BJ (cell line): ENCODE measurements around the gene EPB41L5. TPM values are rescaled to one million over a fixed set of nuclear protein-coding genes. Genes with fewer than 3 reads are reported as not detected.
"Not testable (repeated sequence)": the region's sequence is repeated elsewhere in the genome, so short reads cannot be mapped to it uniquely, and the experiment has no call there.

ENCODE experiments used
- CTCF ChIA-PET: fragments of 350-600 bp; formaldehyde crosslinking; extraction: SDS; loops from one replicate; lab custom pipeline; 2021; ENCODE audit warnings: antibody characterized with exemption, inconsistent platforms; lab: Yijun Ruan, JAX
- POLR2A ChIA-PET: fragments of 300-600 bp; sonication (Branson Sonifier 250); formaldehyde crosslinking; extraction: SDS; loops from one replicate; lab custom pipeline; 2021; ENCODE audit warnings: antibody characterized with exemption; lab: Charles Lee
- DNase-seq: peaks from one replicate; pipeline ENCODE4 v3.0.0-alpha.2; 2011; ENCODE audit warnings: low read depth
- H3K27me3 ChIP-seq: 2 replicates; pipeline ENCODE4 v1.6.0; 2011; ENCODE audit warnings: low read length; ENCODE audit not compliant: control insufficient read depth, insufficient read depth
- H3K36me3 ChIP-seq: 2 replicates; pipeline ENCODE4 v1.5.1; 2011; ENCODE audit warnings: low read length; ENCODE audit not compliant: control insufficient read depth, insufficient read depth
- H3K4me3 ChIP-seq: 2 replicates; pipeline ENCODE4 v1.5.1; 2011; ENCODE audit warnings: low read depth, mild to moderate bottlenecking, control low read depth, low read length
- CTCF ChIP-seq: IDR thresholded peaks from 2 replicates; pipeline ENCODE4 v1.5.1; 2011; ENCODE audit warnings: low read depth, mild to moderate bottlenecking, control low read depth, inconsistent platforms, low read length, moderate library complexity; ENCODE audit not compliant: insufficient read depth
- polyA plus RNA-seq: library from polyadenylated mRNA; depleted of rRNA; stranded (reverse); fragments of >200 nt; gene quantifications from 2 replicates; pipeline ENCODE4 v1.2.3, GENCODE V29; 2011

Gene EPB41L5
- polyA plus RNA-seq, 1 experiment: 4.4 TPM

DNA sequence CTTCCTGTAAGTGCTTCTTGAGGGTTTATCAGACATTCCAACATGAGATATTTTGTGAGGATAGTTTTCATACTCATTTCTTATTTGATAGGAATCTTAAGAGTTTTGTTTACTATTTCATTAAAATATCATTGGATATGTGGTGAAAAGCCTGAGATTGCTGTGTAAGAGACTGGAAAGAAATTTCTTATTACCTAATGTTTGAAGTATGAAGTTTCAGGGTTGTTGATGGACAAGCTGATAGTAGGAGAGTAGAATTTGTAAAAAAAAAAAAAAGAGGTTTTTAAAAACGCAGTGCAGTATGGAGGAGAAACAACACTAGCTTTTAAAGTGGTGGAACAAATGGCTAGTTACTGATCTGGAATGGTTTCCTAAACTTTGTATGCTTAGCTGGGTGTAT is 7.7 kb downstream of the EPB41L5 start:
- TF ChIP-seq CTCF: no peak
- no peak for DNase-seq
- H3K27me3 ChIP-seq: no peaks in the 10 kb centered on the region
- CTCF ChIA-PET: interaction anchor here (0.6 to 1.8 kb wide), 3 partner anchors 9 to 294 kb away, joined by 3 to 4 read pairs (median 3); no protein-coding TSS in a partner anchor
- H3K36me3 ChIP-seq: no peaks in the 10 kb centered on the region
- POLR2A ChIA-PET: no interaction called here
- H3K4me3 ChIP-seq: no peak overlapping the region

DNA sequence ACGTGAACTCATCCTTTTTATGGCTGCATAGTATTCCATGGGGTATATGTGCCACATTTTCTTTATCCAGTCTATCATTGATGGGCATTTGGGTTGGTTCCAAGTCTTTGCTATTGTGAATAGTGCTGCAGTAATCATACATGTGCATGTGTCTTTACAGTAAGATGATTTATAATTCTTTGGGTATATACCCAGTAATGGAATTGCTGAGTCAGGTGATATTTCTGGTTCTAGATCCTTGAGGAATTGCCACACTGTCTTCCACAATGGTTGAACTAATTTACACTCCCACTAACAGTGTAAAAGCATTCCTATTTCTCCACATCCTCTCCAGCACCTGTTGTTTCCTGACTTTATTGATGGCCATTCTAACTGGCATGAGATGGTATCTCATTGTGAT is 9.6 kb downstream of the EPB41L5 start:
- H3K4me3 ChIP-seq, DNase-seq, H3K27me3 ChIP-seq, POLR2A ChIA-PET, H3K36me3 ChIP-seq: not testable (repeated sequence)
- CTCF ChIA-PET: interaction anchor here (1.4 kb wide), 1 partner anchor 11 kb away, joined by 4 read pairs; no protein-coding TSS in a partner anchor

DNA sequence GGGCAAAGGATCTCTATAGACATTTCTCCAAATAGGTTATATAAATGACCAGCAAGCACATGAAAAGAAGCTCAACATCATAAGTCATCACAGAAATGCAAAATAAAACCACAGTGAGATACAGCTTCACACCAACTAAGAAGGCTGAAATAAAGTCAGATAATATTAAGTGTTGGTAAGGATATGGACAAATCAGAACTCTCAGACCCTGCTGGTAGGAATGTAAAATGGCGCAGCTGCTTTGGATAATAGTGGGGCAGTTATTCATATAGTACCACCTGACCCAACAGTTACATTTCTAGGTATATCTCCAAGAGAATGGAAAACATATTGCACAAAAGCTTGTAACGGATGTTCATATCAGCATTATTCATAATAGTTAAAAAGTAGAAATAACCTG is 14.0 kb downstream of the EPB41L5 start:
- Histone ChIP-seq H3K4me3 (no peak overlapping the region), H3K36me3 (no peaks in the 10 kb centered on the region), H3K27me3 (no peaks in the 10 kb centered on the region)
- POLR2A ChIA-PET: no interaction called here
- DNase-seq: no peak
- CTCF ChIA-PET: no interaction called here
- peak; percentile 39 for TF ChIP-seq CTCF

DNA sequence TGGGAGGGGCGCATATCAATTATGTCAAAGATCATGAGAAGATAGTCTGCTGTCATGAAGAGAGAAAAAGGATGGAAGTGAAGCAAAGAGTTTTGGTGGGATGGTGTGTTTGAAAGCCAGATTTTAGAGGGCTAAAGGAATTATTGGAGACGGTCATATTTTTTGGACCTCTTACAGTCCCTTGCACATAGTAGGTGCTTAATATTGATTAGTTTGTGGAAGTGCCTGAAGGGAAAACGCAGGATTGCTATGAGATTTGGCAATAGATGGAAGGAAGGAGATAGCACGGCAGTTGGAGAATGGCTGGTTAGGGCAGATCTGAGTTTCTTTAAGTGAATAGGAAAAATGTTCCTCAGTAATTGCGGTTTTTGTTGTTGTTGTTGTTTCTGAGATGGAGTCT is 15.9 kb downstream of the EPB41L5 start:
- Histone ChIP-seq H3K4me3 (no peak overlapping the region), H3K27me3 (no peaks in the 10 kb centered on the region), H3K36me3 (no peaks in the 10 kb centered on the region)
- ChIA-PET CTCF (no interaction called here), POLR2A (no interaction called here)
- TF ChIP-seq CTCF: no peak
- DNase-seq: no peak

DNA sequence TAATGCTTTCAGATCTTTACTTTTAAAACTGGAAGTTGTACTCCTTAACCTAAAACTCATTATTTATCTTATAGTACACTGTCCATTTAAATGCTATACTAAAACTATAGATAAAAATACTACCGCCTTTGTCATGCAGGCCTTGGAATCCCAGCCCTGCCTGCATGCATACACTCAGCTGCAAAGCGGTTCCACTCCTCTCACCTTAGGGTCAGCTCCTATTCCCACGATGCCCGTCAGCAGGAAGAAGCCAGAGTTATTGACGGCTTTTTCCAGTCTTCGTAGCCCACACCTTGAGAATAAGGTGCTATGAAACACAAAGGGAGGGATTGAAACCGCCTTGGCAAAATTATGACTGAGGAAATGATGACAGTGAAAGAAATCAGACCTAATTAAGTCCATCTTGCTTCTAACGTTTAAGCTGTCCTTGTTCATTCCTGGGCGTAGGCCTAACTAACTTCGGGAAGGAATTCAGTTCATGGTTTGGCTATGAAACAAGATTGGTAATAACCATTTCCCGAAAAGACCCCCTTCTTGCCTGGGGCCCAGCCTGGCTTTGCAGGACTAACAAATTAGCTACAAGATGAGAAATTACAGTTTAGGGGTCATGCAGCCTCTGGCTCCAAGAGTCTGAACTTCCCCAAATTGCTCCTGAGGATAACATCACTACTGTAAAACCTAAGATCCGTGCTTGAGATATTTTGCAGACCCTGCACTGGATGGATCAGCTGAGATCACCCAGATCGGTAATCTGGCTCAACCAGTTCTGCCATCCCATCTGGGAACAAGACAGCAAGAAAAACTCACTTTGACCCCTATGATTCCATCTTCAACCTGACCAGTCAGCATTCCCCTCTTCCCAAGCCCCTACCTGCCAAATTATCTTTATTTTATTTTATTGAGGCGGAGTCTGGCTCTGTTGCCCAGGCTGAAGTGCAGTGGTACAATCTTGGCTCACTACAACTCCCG is 17.1 kb downstream of the EPB41L5 start:
- Histone ChIP-seq H3K4me3 (no peak overlapping the region), H3K36me3 (no peaks in the 10 kb centered on the region), H3K27me3 (no peaks in the 10 kb centered on the region)
- DNase-seq: no peak
- ChIA-PET CTCF (interaction anchor here (1.3 kb wide), 1 partner anchor 9 kb away, joined by 3 read pairs; no protein-coding TSS in a partner anchor), POLR2A (no interaction called here)
- no peak for TF ChIP-seq CTCF
